Neuronal stem cell (in vitro differentiated cells): ENCODE data around the gene RPL38.

Source experiments
- DNase-seq: peaks from one replicate; pipeline ENCODE4 v3.0.0-alpha.2; 2013; ENCODE audit warnings: low spot score
- H2AFZ ChIP-seq: one replicate; pipeline ENCODE4 v1.6.1; 2013; ENCODE audit warnings: mild to moderate bottlenecking, low read length, inconsistent platforms
- H2AK5ac ChIP-seq: 2 replicates; pipeline ENCODE4 v1.6.1; 2013; ENCODE audit warnings: low read depth, mild to moderate bottlenecking, inconsistent platforms, low read length, moderate library complexity, mixed read lengths
- H2BK120ac ChIP-seq: 2 replicates; pipeline ENCODE4 v1.6.1; 2013; ENCODE audit warnings: low read depth, mild to moderate bottlenecking, inconsistent platforms, low read length, moderate library complexity, mixed read lengths
- H2BK12ac ChIP-seq: one replicate; pipeline ENCODE4 v1.6.1; 2013; ENCODE audit warnings: low read length, inconsistent platforms
- H2BK15ac ChIP-seq: 2 replicates; pipeline ENCODE4 v1.6.1; 2013; ENCODE audit warnings: mild to moderate bottlenecking, low read length, inconsistent platforms, mixed read lengths
- H2BK5ac ChIP-seq: one replicate; pipeline ENCODE4 v1.6.1; 2013; ENCODE audit warnings: inconsistent platforms, mild to moderate bottlenecking, low read length, moderate library complexity
- H3K14ac ChIP-seq: one replicate; pipeline ENCODE4 v1.6.1; 2013; ENCODE audit warnings: low read length, inconsistent platforms
- H3K18ac ChIP-seq: 2 replicates; pipeline ENCODE4 v1.6.1; 2013; ENCODE audit warnings: low read length, inconsistent platforms
- H3K23ac ChIP-seq: 2 replicates; pipeline ENCODE4 v1.6.1; 2013; ENCODE audit warnings: low read depth, mild to moderate bottlenecking, mixed read lengths, low read length, inconsistent platforms; ENCODE audit not compliant: poor library complexity
- H3K27ac ChIP-seq: replicated peaks from 3 replicates; pipeline ENCODE4 v1.5.1; 2013; ENCODE audit warnings: low read length, inconsistent platforms
- H3K27me3 ChIP-seq, 3 experiments: 2 replicates each; pipeline ENCODE4 v1.6.1; 2013; ENCODE audit warnings: low read length in 3 of 3, mild to moderate bottlenecking in 2 of 3, inconsistent platforms in 1 of 3, low read depth in 1 of 3, mixed read lengths in 1 of 3, moderate library complexity in 1 of 3; ENCODE audit not compliant: control insufficient read depth in 3 of 3, insufficient read depth in 3 of 3
- H3K36me3 ChIP-seq, 2 donors: replicated peaks in 1 of 2; 2 replicates each; pipeline ENCODE4 v1.6.1; 2013; ENCODE audit warnings: low read length in 2 of 2; ENCODE audit not compliant: control insufficient read depth in 2 of 2, insufficient read depth in 2 of 2
- H3K4ac ChIP-seq: 2 replicates; pipeline ENCODE4 v1.6.1; 2013; ENCODE audit warnings: inconsistent platforms, mild to moderate bottlenecking, low read length, moderate library complexity
- H3K4me1 ChIP-seq, 2 donors: 1 replicate in 1 of 2; 2 replicates in 1 of 2; pipeline ENCODE4 v1.6.1; 2013; ENCODE audit warnings: low read length in 2 of 2, low read depth in 1 of 2; ENCODE audit not compliant: control insufficient read depth in 2 of 2, insufficient read depth in 1 of 2
- H3K4me2 ChIP-seq: one replicate; pipeline ENCODE4 v1.6.1; 2013; ENCODE audit warnings: mild to moderate bottlenecking, low read length, inconsistent platforms; ENCODE audit not compliant: insufficient read depth, poor library complexity, severe bottlenecking
- H3K4me3 ChIP-seq, 2 donors: 2 replicates each; pipeline ENCODE4 v1.5.1; 2013; ENCODE audit warnings: low read length in 2 of 2, mild to moderate bottlenecking in 2 of 2, inconsistent platforms in 1 of 2, moderate library complexity in 1 of 2
- H3K79me1 ChIP-seq: one replicate; pipeline ENCODE4 v1.6.1; 2013; ENCODE audit warnings: low read depth, mild to moderate bottlenecking, inconsistent platforms, low read length, moderate library complexity
- H3K9ac ChIP-seq: one replicate; pipeline ENCODE4 v1.6.1; 2013; ENCODE audit warnings: mild to moderate bottlenecking, low read depth, low read length, inconsistent platforms; ENCODE audit not compliant: poor library complexity
- H3K9me3 ChIP-seq, 2 donors: replicated peaks in 1 of 2; 2 replicates each; pipeline versions ENCODE3 to v1.6.1; 2013; ENCODE audit warnings: low read length in 2 of 2, mild to moderate bottlenecking in 2 of 2, inconsistent platforms in 1 of 2, low read depth in 1 of 2, mixed read lengths in 1 of 2, moderate library complexity in 1 of 2; ENCODE audit not compliant: control insufficient read depth in 2 of 2, insufficient read depth in 1 of 2
- H4K8ac ChIP-seq: one replicate; pipeline ENCODE4 v1.6.1; 2013; ENCODE audit warnings: low read depth, mild to moderate bottlenecking, inconsistent platforms, low read length, moderate library complexity
- H4K91ac ChIP-seq: one replicate; pipeline ENCODE4 v1.6.1; 2013; ENCODE audit warnings: low read length, low read depth, mild to moderate bottlenecking, inconsistent platforms; ENCODE audit not compliant: poor library complexity
- WGBS, 2 donors: extraction: QIAGEN DNeasy Blood & Tissue Kit; methylation state at CpG; one replicate each; pipeline ENCODE4 v1.1.7; 2013; ENCODE audit warnings: missing lambda C conversion rate in 2 of 2, mixed read lengths in 1 of 2; ENCODE audit not compliant: insufficient read length in 2 of 2, insufficient replicate concordance in 1 of 2; ENCODE audit errors: extremely low coverage in 2 of 2; 5-methylcytosine and 5-hydroxymethylcytosine counted together

Gene RPL38

DNA sequence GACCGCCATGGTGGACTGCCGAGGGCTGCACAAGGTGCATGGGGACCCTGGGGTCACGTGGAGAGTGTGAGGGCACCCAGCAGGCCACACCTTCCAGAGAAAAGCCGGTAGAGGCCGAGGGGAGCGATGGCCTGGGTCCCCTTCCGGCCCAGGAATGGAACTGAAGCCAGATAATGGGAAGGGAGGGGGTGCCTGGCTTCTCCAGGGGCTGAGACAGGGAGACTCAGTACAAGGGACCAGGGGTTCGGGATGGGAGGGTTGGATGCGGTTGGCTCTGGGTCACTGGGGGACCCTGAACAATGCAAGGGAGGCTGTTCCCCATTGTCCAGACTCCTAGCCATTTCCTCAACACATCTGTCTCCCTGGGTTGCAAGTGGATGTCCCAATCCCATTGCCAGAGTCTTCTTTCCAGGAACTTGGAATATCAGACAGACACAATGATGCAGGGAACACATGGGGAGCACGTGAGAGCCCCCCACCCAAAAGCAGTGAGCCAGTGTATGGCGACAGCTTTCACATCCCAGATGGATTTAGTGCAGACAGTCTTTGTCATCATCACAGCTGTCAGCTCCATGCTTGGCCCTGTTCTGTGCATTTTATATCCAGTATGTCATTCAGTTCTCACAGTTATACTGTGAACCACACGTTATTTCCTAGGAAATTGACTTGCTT is 47.0 kb downstream of the RPL38 start:
- H2BK120ac ChIP-seq: no peak overlapping the region
- no peak overlapping the region for H3K4me2 ChIP-seq
- H3K9ac ChIP-seq: peak overlapping the region; percentile 46
- no peak overlapping the region for H2BK12ac ChIP-seq
- H2AK5ac ChIP-seq: no peak overlapping the region
- H3K4me3 ChIP-seq: no peak overlapping the region
- peak overlapping the region; percentile 84 for H3K18ac ChIP-seq
- H4K8ac ChIP-seq: peak overlapping the region; percentile 52
- H2BK5ac ChIP-seq: no peak overlapping the region
- no peak overlapping the region for H3K23ac ChIP-seq
- peaks cover 0 to 7% of the 10 kb centered on the region in 2 donors for H3K9me3 ChIP-seq
- DNase-seq: no peak
- H3K4me1 ChIP-seq: peaks cover 11 to 15% of the 10 kb centered on the region in 2 donors
- H3K27me3 ChIP-seq: peaks cover 0 to 3% (median 0%) of the 10 kb centered on the region in 3 experiments
- H3K27ac ChIP-seq: no peak overlapping the region
- H4K91ac ChIP-seq: no peak overlapping the region
- H3K36me3 ChIP-seq: peaks cover 2 to 29% of the 10 kb centered on the region in 2 donors
- H3K14ac ChIP-seq: no peak overlapping the region
- no peak overlapping the region for H2AFZ ChIP-seq
- no peak overlapping the region for H2BK15ac ChIP-seq
- WGBS, 2 donors: no CpG with 5 or more reads among the region's 12 CpGs
- no peaks in the 10 kb centered on the region for H3K79me1 ChIP-seq
- no peak overlapping the region for H3K4ac ChIP-seq

DNA sequence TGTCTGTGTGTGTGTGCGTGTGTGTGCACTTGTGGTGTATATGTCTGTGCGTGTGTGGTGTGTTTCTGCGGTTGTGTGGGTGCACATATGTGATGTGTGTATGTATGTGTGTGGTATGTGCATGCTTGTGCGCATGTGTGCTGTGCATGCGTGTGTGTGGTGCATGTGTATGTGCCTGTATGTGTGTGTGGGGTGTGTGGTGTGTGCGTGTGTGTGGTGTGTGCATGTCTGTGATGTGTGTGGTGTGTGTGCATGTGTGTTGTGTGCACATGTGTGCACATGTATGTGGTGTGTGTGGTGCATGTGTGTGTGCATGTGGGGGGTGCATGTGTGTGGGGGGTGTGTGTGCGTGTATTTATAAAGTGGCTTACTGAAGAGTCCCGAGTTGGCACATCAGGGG is 47.6 kb downstream of the RPL38 start:
- no peak overlapping the region for H2BK120ac ChIP-seq
- H3K4me1 ChIP-seq: peaks cover 8 to 12% of the 10 kb centered on the region in 2 donors
- no CpG with 5 or more reads among the region's 8 CpGs for WGBS, 2 donors
- DNase-seq: no peak
- H3K9me3 ChIP-seq: peaks cover 0 to 7% of the 10 kb centered on the region in 2 donors
- no peak overlapping the region for H2BK15ac ChIP-seq
- no peak overlapping the region for H4K91ac ChIP-seq
- no peak overlapping the region for H3K4me2 ChIP-seq
- peak overlapping the region; percentile 52 for H4K8ac ChIP-seq
- H2BK12ac ChIP-seq: peak overlapping the region; percentile 1
- no peaks in the 10 kb centered on the region for H3K79me1 ChIP-seq
- H2AFZ ChIP-seq: no peak overlapping the region
- no peak overlapping the region for H2BK5ac ChIP-seq
- H3K4ac ChIP-seq: no peak overlapping the region
- peaks cover 0 to 3% (median 0%) of the 10 kb centered on the region in 3 experiments for H3K27me3 ChIP-seq
- peak overlapping the region; percentile 46 for H3K9ac ChIP-seq
- peak overlapping the region in 1 of 2 donors; percentile 3 for H3K4me3 ChIP-seq
- H2AK5ac ChIP-seq: no peak overlapping the region
- no peak overlapping the region for H3K18ac ChIP-seq
- peaks cover 2 to 29% of the 10 kb centered on the region in 2 donors for H3K36me3 ChIP-seq
- H3K23ac ChIP-seq: peak overlapping the region; percentile 22
- H3K27ac ChIP-seq: no peak overlapping the region
- H3K14ac ChIP-seq: peak overlapping the region; percentile 97

DNA sequence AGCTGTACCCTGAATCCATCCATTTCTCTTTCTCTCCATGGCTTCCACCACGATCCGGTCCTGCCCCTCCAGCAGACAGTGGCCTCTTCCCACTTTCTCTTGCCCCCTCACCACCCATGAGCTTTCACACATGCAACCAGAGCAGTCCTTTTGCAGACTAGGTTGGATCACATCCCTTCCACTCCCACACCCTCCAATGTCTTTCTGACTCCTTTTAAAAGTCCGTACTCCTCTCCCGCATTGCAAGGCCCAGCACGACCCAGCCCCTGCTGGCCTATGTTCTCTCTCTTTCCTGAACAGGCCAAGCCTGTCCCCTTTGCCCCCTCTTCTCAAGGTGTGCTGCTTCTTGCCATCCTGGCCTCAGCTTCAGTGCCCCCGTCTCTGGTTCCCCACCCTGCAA is 48.1 kb downstream of the RPL38 start:
- no peaks in the 10 kb centered on the region for H3K79me1 ChIP-seq
- peak overlapping the region; percentile 31 for H3K18ac ChIP-seq
- no peak overlapping the region for H4K91ac ChIP-seq
- H3K27ac ChIP-seq: no peak overlapping the region
- no peak overlapping the region for H3K9ac ChIP-seq
- H3K4me3 ChIP-seq: no peak overlapping the region
- H4K8ac ChIP-seq: no peak overlapping the region
- H3K4me2 ChIP-seq: no peak overlapping the region
- peaks cover 2 to 31% of the 10 kb centered on the region in 2 donors for H3K36me3 ChIP-seq
- peaks cover 0 to 5% of the 10 kb centered on the region in 2 donors for H3K9me3 ChIP-seq
- peak overlapping the region; percentile 71 for H2AK5ac ChIP-seq
- H3K23ac ChIP-seq: no peak overlapping the region
- no CpG with 5 or more reads among the region's 6 CpGs for WGBS, 2 donors
- H3K27me3 ChIP-seq: peaks cover 0 to 3% (median 0%) of the 10 kb centered on the region in 3 experiments
- peak overlapping the region; percentile 32 for H2BK15ac ChIP-seq
- H3K4ac ChIP-seq: no peak overlapping the region
- H2AFZ ChIP-seq: no peak overlapping the region
- no peak for DNase-seq
- no peak overlapping the region for H2BK12ac ChIP-seq
- no peak overlapping the region for H2BK5ac ChIP-seq
- H3K4me1 ChIP-seq: peaks cover 2 to 8% of the 10 kb centered on the region in 2 donors
- no peak overlapping the region for H3K14ac ChIP-seq
- no peak overlapping the region for H2BK120ac ChIP-seq

DNA sequence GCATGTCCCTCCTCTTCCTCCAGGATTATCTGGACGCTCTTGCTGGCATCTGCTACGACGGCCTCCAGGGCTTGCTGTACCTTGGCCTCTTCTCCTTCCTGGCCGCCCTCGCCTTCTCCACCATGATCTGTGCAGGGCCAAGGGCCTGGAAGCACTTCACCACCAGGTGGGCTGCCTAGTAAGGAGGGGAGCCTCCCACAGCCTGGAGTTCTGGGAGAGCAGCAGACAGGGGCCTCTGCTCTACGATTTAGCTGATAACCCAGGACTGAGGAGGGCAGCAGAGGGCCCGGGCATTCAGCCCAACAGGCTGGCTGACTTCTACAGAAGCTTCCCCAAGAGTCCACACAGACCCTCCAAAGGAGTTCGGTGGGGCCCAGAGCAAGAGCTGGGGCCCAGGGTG is 48.7 kb downstream of the RPL38 start:
- WGBS, 2 donors: no CpG with 5 or more reads among the region's 8 CpGs
- Histone ChIP-seq H3K9me3 (peaks cover 0 to 4% of the 10 kb centered on the region in 2 donors), H2AFZ (no peak overlapping the region)

More for the DNA sequence above, 48.7 kb downstream of the RPL38 start:
- Histone ChIP-seq H4K8ac (no peak overlapping the region), H3K18ac (peak overlapping the region; percentile 65), H3K4me1 (peaks cover 2 to 8% of the 10 kb centered on the region in 2 donors), H3K23ac (no peak overlapping the region), H4K91ac (no peak overlapping the region), H3K4me3 (no peak overlapping the region), H3K14ac (no peak overlapping the region), H3K4ac (no peak overlapping the region), H3K9ac (no peak overlapping the region), H3K36me3 (peaks cover 2 to 33% of the 10 kb centered on the region in 2 donors), H2BK12ac (peak overlapping the region; percentile 80), H3K4me2 (no peak overlapping the region), H2BK5ac (peak overlapping the region; percentile 41), H2AK5ac (peak overlapping the region; percentile 71), H2BK15ac (peak overlapping the region; percentile 60), H2BK120ac (no peak overlapping the region), H3K27me3 (peaks cover 0 to 3% (median 0%) of the 10 kb centered on the region in 3 experiments), H3K79me1 (no peaks in the 10 kb centered on the region), H3K27ac (no peak overlapping the region)
- DNase-seq: no peak
